GM12878 (cell line): ENCODE results near the gene OR10J4. TPM values are rescaled to one million over a fixed set of nuclear protein-coding genes. Genes with fewer than 3 reads are reported as not detected.

ENCODE experiments used
- ATAC-seq: fragments of 200-7000 bp; cut with Tn5 transposase; 3 replicates; pipeline ENCODE4 v1.9.1; 2020; ENCODE audit warnings: mild to moderate bottlenecking, moderate library complexity
- BruUV-seq: library from RNA; stranded (reverse); fragments of 400-500 nt; replicated peaks from 2 replicates; lab custom pipeline; 2021; lab: Mats Ljungman, UMichigan
- CTCF ChIA-PET: fragments of 300-600 bp; sonication (Branson Sonifier 250); formaldehyde crosslinking; extraction: SDS; loops from one replicate; lab custom pipeline; 2021; ENCODE audit warnings: inconsistent platforms; lab: Yijun Ruan, JAX
- POLR2A ChIA-PET: fragments of 350-600 bp; formaldehyde crosslinking; extraction: SDS; loops from one replicate; lab custom pipeline; 2021; ENCODE audit warnings: inconsistent platforms; lab: Charles Lee
- RAD21 ChIA-PET: fragments of 300-600 bp; sonication (Branson Sonifier 250); formaldehyde crosslinking; loops from one replicate; lab custom pipeline; 2023; ENCODE audit warnings: antibody characterized with exemption; ENCODE audit not compliant: unreplicated experiment; lab: Charles Lee
- SMC1A ChIA-PET: fragments of 300-600 bp; sonication (Branson Sonifier 250); formaldehyde crosslinking; loops from one replicate; lab custom pipeline; 2023; ENCODE audit not compliant: unreplicated experiment, uncharacterized antibody; lab: Charles Lee
- DNase-seq: peaks from one replicate; pipeline ENCODE4 v3.0.0-alpha.2; 2011; ENCODE audit warnings: low read depth, low spot score
- FAIRE-seq: peaks from 3 replicates; lab custom pipeline; 2011; peaks lifted over from hg19 to GRCh38; lab: Jason Lieb, UNC
- H2AFZ ChIP-seq: 2 replicates; pipeline ENCODE4 v1.6.0; 2011; ENCODE audit warnings: low read depth, low read length, control low read depth; ENCODE audit not compliant: control insufficient read depth
- H3K27ac ChIP-seq: 2 replicates; pipeline ENCODE4 v1.5.1; 2011; ENCODE audit warnings: control low read depth; ENCODE audit not compliant: control insufficient read depth, insufficient read depth
- H3K27me3 ChIP-seq, 2 experiments: replicated peaks in 1 of 2; 2 replicates each; pipeline versions ENCODE4 v1.6.0 to v1.6.1; 2011; ENCODE audit warnings: low read length in 1 of 2; ENCODE audit not compliant: control insufficient read depth in 2 of 2, insufficient read depth in 2 of 2
- H3K36me3 ChIP-seq, 2 experiments: 2 replicates each; pipeline ENCODE4 v1.5.1; 2011; ENCODE audit warnings: low read length in 1 of 2; ENCODE audit not compliant: control insufficient read depth in 2 of 2, insufficient read depth in 2 of 2
- H3K4me1 ChIP-seq: 2 replicates; pipeline ENCODE4 v1.6.1; 2011; ENCODE audit warnings: mild to moderate bottlenecking, low read length, moderate library complexity, mixed read lengths; ENCODE audit not compliant: control insufficient read depth, insufficient read depth
- H3K4me2 ChIP-seq: 2 replicates; pipeline ENCODE4 v1.6.0; 2011; ENCODE audit warnings: control low read depth; ENCODE audit not compliant: control insufficient read depth, insufficient read depth
- H3K4me3 ChIP-seq: fragments of 200-600 bp; sonication (generic); 2 replicates; pipeline ENCODE4 v1.5.1; 2016
- H3K79me2 ChIP-seq: 2 replicates; pipeline ENCODE4 v1.6.0; 2011; ENCODE audit warnings: low read length; ENCODE audit not compliant: control insufficient read depth, insufficient read depth
- H3K9ac ChIP-seq: 2 replicates; pipeline ENCODE4 v1.8.0; 2011; ENCODE audit warnings: low read length, control low read depth, mixed read lengths; ENCODE audit not compliant: control insufficient read depth, insufficient read depth
- H3K9me3 ChIP-seq: replicated peaks from 3 replicates; pipeline ENCODE4 v1.5.1; 2011; ENCODE audit warnings: mild to moderate bottlenecking, low read length; ENCODE audit not compliant: control insufficient read depth, insufficient read depth
- H4K20me1 ChIP-seq: 2 replicates; pipeline ENCODE4 v1.6.0; 2011; ENCODE audit not compliant: control insufficient read depth, insufficient read depth
- CREM ChIP-seq: IDR thresholded peaks from 2 replicates; pipeline ENCODE4 v1.6.1; 2014; ENCODE audit warnings: antibody characterized with exemption, low read depth
- IKZF2 ChIP-seq, 2 experiments: fragments of 450-650 bp; IDR thresholded peaks; 2 replicates each; pipeline ENCODE4 v1.6.1; 2017; ENCODE audit warnings: mild to moderate bottlenecking in 2 of 2, moderate library complexity in 2 of 2
- SIX5 ChIP-seq: IDR thresholded peaks from 2 replicates; pipeline ENCODE4 v1.6.1; 2011; ENCODE audit warnings: mild to moderate bottlenecking, low read depth, low read length, moderate library complexity; ENCODE audit not compliant: severe bottlenecking
- SUPT20H ChIP-seq: IDR thresholded peaks from 2 replicates; pipeline ENCODE4 v1.6.1; 2011; ENCODE audit warnings: low read depth, mild to moderate bottlenecking, low read length, moderate library complexity, borderline replicate concordance; ENCODE audit not compliant: control insufficient read depth
- TCF7 ChIP-seq: IDR thresholded peaks from 2 replicates; pipeline ENCODE4 v1.6.1; 2014; ENCODE audit warnings: antibody characterized with exemption, borderline replicate concordance
- in situ Hi-C: fragments of 300-500 bp; cut with MboI; formaldehyde crosslinking; loops from 9 replicates; pipeline ENCODE4 v1.14.3; 2018; ENCODE audit warnings: mixed read lengths
- intact Hi-C: fragments of 100-400 bp; cut with micrococcal nuclease; formaldehyde crosslinking; loops from one replicate; pipeline ENCODE4 v1.14.2; 2022; ENCODE audit not compliant: unreplicated experiment
- polyA plus RNA-seq, 11 experiments: library from polyadenylated mRNA; depleted of rRNA in 4 of 11; unstranded in 6 of 11; stranded (reverse) in 5 of 11; fragments of >200 nt; fragmentation: Nextera tagmentation in 4 of 11; fragmentation: Illumina TruSeq in 1 of 11; extraction: Ambion mirVana in 4 of 11; extraction: Trizol in 1 of 11; gene quantifications; 1 replicate in 1 of 11; 2 replicates in 10 of 11; pipeline versions ENCODE4 v1.2.1 to v1.2.3, GENCODE V29; 2011 to 2016; ENCODE audit warnings: inconsistent platforms in 2 of 11, missing spikeins in 2 of 11, low read depth in 1 of 11
- total RNA-seq, 4 experiments: library from RNA; depleted of rRNA in 3 of 4; stranded (reverse); fragments of >200 nt in 3 of 4; fragmentation: Illumina TruSeq in 1 of 4; extraction: Trizol in 1 of 4; gene quantifications; 2 replicates each; pipeline versions ENCODE4 v1.2.1 to v1.2.3, GENCODE V29; 2013 to 2021
- TF ChIP-seq, protein P1 (sequence below): IDR thresholded peaks from 2 replicates; pipeline ENCODE4 v1.6.1; 2012; ENCODE audit warnings: low read depth, low read length, improper control_type of control experiment
- TF ChIP-seq, protein P2 (sequence below): IDR thresholded peaks from 2 replicates; pipeline ENCODE4 v1.6.1; 2012; ENCODE audit warnings: low read depth, low read length, improper control_type of control experiment
- TF ChIP-seq, protein P3 (sequence below): IDR thresholded peaks from 2 replicates; pipeline ENCODE4 v1.6.1; 2011; ENCODE audit warnings: borderline replicate concordance, low read depth, mild to moderate bottlenecking, moderate library complexity, mixed read lengths, low read length; ENCODE audit not compliant: insufficient read depth; ENCODE audit errors: extremely low read length
- TF ChIP-seq, protein P4 (sequence below): fragments of 450-650 bp; formaldehyde crosslinking; IDR thresholded peaks from 2 replicates; pipeline ENCODE4 v1.4.0; 2020; ENCODE audit warnings: mild to moderate bottlenecking, moderate library complexity

OR10J4 gene
- total and polyA plus RNA-seq, 10 of the 15 experiments (the other 5 are each of a cell fraction or from before 2014, with no cell fraction given), result not detected

DNA sequence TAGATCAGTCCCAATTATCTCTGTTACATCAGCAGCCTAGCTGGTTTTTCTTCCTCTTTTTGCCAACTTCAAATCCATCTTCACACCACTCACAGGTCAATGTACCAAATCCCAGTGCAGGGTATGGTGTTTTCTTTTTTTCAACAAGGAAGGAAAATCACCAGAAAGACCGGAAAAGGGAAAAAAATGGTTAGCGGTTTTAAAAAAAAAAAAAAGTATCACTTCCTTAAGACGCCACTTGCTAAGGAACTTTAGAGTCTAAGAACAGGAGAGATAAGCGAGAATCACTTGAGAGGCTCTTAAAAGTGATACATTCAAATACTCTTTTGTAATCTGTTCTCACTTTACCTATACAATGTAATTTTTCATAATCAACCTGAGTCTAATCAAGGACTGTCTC lies 4.5 kb downstream of the OR10J4 start (continued):
- TF ChIP-seq, protein P1, sequence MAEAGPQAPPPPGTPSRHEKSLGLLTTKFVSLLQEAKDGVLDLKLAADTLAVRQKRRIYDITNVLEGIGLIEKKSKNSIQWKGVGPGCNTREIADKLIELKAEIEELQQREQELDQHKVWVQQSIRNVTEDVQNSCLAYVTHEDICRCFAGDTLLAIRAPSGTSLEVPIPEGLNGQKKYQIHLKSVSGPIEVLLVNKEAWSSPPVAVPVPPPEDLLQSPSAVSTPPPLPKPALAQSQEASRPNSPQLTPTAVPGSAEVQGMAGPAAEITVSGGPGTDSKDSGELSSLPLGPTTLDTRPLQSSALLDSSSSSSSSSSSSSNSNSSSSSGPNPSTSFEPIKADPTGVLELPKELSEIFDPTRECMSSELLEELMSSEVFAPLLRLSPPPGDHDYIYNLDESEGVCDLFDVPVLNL, result no peak
- TF ChIP-seq SIX5, result no peak

DNA sequence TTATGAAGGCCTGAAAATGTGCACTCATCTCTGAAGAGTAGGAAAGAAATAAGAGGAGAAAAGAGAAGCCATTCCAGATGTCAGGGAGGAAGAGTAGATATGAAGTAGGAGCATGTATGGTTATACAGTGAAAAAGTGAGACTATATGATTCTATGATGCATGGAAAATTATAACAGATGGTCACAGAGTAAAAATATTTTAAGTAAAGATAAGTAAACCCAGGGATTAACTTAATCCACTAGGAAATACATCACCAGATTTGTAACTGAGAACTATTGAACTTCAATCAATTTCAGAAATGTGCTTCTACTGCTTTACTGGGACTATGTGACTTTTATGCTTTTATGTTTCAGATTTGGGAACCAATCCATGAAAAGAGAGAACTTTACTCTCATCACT lies 7.4 kb downstream of the OR10J4 start, which contains the start of gene OR10J1:
Gene OR10J1 (plus strand): TSS at position 301 of the 400 bp plus-strand sequence. CDS start 70 bp downstream, at position 371.
- Histone ChIP-seq H3K4me2 (no peak within 1 kb of the TSS), H2AFZ (no peak within 1 kb of the TSS), H3K4me3 (no peak within 1 kb of the TSS), H3K27me3 (no peaks in the 10 kb centered on the region), H3K27ac (no peak within 1 kb of the TSS), H4K20me1 (no peaks in the 10 kb centered on the region), H3K4me1 (no peaks in the 10 kb centered on the region), H3K36me3 (no peaks in the 10 kb centered on the region), H3K9ac (no peak within 1 kb of the TSS), H3K9me3 (no peaks in the 10 kb centered on the region), H3K79me2 (no peaks in the 10 kb centered on the region)
- SMC1A ChIA-PET, result no interaction called here
- in situ Hi-C loops (no loop called here), intact Hi-C loops (no loop called here)
- CTCF ChIA-PET, result no interaction called here
- BruUV-seq, result no TSS peak
- ATAC-seq, result no peak
- no peak for FAIRE-seq
- POLR2A ChIA-PET, result no interaction called here
- no peak for DNase-seq
- RAD21 ChIA-PET, result no interaction called here
- TF ChIP-seq, protein P2, sequence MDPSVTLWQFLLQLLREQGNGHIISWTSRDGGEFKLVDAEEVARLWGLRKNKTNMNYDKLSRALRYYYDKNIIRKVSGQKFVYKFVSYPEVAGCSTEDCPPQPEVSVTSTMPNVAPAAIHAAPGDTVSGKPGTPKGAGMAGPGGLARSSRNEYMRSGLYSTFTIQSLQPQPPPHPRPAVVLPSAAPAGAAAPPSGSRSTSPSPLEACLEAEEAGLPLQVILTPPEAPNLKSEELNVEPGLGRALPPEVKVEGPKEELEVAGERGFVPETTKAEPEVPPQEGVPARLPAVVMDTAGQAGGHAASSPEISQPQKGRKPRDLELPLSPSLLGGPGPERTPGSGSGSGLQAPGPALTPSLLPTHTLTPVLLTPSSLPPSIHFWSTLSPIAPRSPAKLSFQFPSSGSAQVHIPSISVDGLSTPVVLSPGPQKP, result no peak
- TF ChIP-seq SUPT20H, result no peak
- TF ChIP-seq, protein P3, sequence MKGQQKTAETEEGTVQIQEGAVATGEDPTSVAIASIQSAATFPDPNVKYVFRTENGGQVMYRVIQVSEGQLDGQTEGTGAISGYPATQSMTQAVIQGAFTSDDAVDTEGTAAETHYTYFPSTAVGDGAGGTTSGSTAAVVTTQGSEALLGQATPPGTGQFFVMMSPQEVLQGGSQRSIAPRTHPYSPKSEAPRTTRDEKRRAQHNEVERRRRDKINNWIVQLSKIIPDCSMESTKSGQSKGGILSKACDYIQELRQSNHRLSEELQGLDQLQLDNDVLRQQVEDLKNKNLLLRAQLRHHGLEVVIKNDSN, result no peak
- TF ChIP-seq, protein P4, sequence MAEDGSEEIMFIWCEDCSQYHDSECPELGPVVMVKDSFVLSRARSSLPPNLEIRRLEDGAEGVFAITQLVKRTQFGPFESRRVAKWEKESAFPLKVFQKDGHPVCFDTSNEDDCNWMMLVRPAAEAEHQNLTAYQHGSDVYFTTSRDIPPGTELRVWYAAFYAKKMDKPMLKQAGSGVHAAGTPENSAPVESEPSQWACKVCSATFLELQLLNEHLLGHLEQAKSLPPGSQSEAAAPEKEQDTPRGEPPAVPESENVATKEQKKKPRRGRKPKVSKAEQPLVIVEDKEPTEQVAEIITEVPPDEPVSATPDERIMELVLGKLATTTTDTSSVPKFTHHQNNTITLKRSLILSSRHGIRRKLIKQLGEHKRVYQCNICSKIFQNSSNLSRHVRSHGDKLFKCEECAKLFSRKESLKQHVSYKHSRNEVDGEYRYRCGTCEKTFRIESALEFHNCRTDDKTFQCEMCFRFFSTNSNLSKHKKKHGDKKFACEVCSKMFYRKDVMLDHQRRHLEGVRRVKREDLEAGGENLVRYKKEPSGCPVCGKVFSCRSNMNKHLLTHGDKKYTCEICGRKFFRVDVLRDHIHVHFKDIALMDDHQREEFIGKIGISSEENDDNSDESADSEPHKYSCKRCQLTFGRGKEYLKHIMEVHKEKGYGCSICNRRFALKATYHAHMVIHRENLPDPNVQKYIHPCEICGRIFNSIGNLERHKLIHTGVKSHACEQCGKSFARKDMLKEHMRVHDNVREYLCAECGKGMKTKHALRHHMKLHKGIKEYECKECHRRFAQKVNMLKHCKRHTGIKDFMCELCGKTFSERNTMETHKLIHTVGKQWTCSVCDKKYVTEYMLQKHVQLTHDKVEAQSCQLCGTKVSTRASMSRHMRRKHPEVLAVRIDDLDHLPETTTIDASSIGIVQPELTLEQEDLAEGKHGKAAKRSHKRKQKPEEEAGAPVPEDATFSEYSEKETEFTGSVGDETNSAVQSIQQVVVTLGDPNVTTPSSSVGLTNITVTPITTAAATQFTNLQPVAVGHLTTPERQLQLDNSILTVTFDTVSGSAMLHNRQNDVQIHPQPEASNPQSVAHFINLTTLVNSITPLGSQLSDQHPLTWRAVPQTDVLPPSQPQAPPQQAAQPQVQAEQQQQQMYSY (CRISPR knock-in tag), result no peak
- no peak for TF ChIP-seq IKZF2 (IDR thresholded peaks at IDR 0.05)
- no peak for TF ChIP-seq TCF7
- TF ChIP-seq CREM, result no peak
